Testis (tissue), 3 donors: Measurements from ENCODE around the gene TNFRSF8. TPM values are rescaled to one million over a fixed set of nuclear protein-coding genes. Genes with fewer than 3 reads are reported as not detected.

Experiments
- DNase-seq: peaks from one replicate; pipeline ENCODE4 v3.0.0-alpha.2; 2019
- H3K27ac ChIP-seq, 2 donors: fragments of 200-600 bp; sonication (generic); one replicate each; pipeline ENCODE4 v1.5.1; 2019
- H3K27me3 ChIP-seq: fragments of 200-600 bp; sonication (generic); one replicate; pipeline ENCODE4 v1.5.1; 2019
- H3K36me3 ChIP-seq: fragments of 200-600 bp; sonication (generic); one replicate; pipeline ENCODE4 v1.5.1; 2017; ENCODE audit warnings: low read depth; ENCODE audit errors: missing control alignments
- H3K4me1 ChIP-seq: fragments of 200-600 bp; sonication (generic); one replicate; pipeline ENCODE4 v1.5.1; 2019
- H3K4me3 ChIP-seq, 2 donors: fragments of 200-600 bp; sonication (generic); one replicate each; pipeline ENCODE4 v1.5.1; 2017 to 2019
- H3K9me3 ChIP-seq: fragments of 200-600 bp; sonication (generic); one replicate; pipeline ENCODE4 v1.5.1; 2017
- POLR2A ChIP-seq: fragments of 450-650 bp; IDR thresholded peaks from one replicate; pipeline ENCODE4 v1.6.1; 2017; ENCODE audit warnings: antibody characterized with exemption, mild to moderate bottlenecking, moderate library complexity
- WGBS, 2 donors: methylation state at CpG; one replicate each; pipeline ENCODE4 v1.1.5; 2018; 5-methylcytosine and 5-hydroxymethylcytosine counted together
- intact Hi-C: fragments of 100-400 bp; cut with DNase I; formaldehyde crosslinking; loops from one replicate; pipeline ENCODE4 v1.15.1; 2023; ENCODE audit warnings: low total_unique reads
- polyA plus RNA-seq: library from polyadenylated mRNA; stranded (reverse); fragments of 350-450 nt; fragmentation: Illumina TruSeq; extraction: RNeasy Lipid Tissue Mini Kit (QIAGEN cat#74804); gene quantifications from one replicate; pipeline ENCODE4 v1.2.3, GENCODE V29; 2014; ENCODE audit warnings: low read depth, low replicate concordance; ENCODE audit not compliant: insufficient read depth
- total RNA-seq, 2 donors: library from RNA; depleted of rRNA; stranded (reverse); fragments of >200 nt; gene quantifications; one replicate each; pipeline ENCODE4 v1.2.3, GENCODE V29; 2016
- TF ChIP-seq, protein P1 (sequence below), 3 experiments: fragments of 450-650 bp in 2 of 3; fragments of 200-600 bp in 1 of 3; sonication (generic) in 1 of 3; IDR thresholded peaks; one replicate each; pipeline ENCODE4 v1.5.1; 2016 to 2019; ENCODE audit warnings: antibody characterized with exemption in 3 of 3, mild to moderate bottlenecking in 2 of 3, moderate library complexity in 1 of 3

The TNFRSF8 gene
- total and polyA plus RNA-seq, 3 donors from 2014 or later: 5.0 to 6.9 (median 5.4) TPM

DNA sequence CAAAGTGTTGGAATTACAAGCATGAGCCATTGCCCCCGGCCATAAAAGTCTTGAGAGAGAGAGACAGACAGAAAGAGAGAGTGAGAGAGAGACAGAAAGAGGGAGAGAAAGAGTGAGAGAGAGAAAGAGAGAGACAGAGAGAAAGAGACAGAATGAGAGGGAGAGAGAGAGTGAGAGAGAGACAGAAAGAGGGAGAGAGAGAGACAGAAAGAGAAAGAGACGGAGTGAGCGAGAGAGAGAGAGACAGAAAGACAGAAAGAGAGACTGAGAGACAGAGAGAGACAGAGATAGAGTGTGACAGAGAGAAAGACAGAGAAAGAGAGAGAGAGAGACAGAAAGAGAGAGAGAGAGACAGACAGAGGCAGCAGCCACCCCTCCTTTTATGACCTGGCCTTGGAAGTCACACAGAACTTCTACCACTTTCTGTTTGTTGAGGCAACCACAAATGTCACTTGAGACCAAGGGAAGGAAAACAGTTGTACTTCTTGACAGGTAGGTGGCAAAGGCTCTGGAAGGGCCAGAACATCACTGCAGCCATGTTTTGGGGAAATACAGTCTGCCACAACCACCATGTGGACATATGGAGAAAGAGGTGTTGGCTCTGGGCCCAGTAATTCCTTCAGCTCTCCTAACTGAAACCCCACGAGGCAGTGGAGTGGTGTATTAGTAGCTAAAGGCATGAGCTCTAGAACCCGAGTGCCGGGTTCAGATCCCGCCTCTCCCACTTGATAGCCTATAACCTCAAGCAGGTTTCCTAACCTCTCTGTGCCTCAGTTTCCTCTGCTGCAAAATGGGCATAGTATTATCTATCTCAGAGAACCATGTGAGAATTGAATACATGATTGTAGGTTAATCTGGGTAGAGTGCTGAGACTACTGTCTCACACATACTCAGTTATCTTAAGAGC is 50.6 kb downstream of the TNFRSF8 start:
- intact Hi-C loops: no loop called here
- H3K36me3 ChIP-seq: no peaks in the 10 kb centered on the region
- no peak overlapping the region for H3K27ac ChIP-seq
- DNase-seq: no peak
- no peaks in the 10 kb centered on the region for H3K4me1 ChIP-seq
- H3K27me3 ChIP-seq: no peaks in the 10 kb centered on the region
- WGBS, 2 donors: 74 to 89% methylated on average over 7 of the region's 7 CpGs
- H3K9me3 ChIP-seq: no peaks in the 10 kb centered on the region
- H3K4me3 ChIP-seq: no peak overlapping the region
- TF ChIP-seq, protein P1, sequence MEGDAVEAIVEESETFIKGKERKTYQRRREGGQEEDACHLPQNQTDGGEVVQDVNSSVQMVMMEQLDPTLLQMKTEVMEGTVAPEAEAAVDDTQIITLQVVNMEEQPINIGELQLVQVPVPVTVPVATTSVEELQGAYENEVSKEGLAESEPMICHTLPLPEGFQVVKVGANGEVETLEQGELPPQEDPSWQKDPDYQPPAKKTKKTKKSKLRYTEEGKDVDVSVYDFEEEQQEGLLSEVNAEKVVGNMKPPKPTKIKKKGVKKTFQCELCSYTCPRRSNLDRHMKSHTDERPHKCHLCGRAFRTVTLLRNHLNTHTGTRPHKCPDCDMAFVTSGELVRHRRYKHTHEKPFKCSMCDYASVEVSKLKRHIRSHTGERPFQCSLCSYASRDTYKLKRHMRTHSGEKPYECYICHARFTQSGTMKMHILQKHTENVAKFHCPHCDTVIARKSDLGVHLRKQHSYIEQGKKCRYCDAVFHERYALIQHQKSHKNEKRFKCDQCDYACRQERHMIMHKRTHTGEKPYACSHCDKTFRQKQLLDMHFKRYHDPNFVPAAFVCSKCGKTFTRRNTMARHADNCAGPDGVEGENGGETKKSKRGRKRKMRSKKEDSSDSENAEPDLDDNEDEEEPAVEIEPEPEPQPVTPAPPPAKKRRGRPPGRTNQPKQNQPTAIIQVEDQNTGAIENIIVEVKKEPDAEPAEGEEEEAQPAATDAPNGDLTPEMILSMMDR (IDR thresholded peaks at IDR 0.05): no peak
- no peak for TF ChIP-seq POLR2A

DNA sequence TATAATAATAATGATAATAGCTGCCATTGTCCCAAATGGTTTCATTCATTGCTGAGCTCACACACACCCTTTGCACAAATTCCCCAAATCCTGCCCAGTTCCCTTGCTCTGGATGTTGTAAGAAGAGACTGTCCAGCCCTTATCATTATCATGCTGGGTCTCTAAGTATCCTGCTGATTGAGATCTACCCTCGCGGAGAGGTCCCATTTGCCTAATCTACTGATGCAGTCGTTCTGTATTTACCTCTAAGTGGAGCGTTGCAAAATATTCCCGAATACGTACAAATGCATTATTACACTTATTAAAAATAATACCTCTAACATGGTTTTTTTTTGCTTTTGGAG is 51.2 kb downstream of the TNFRSF8 start:
- no peaks in the 10 kb centered on the region for H3K4me1 ChIP-seq
- no peaks in the 10 kb centered on the region for H3K36me3 ChIP-seq
- H3K27ac ChIP-seq: no peak overlapping the region
- WGBS, 2 donors: 87 to 90% methylated on average over 6 of the region's 6 CpGs
- no peak for DNase-seq
- no peaks in the 10 kb centered on the region for H3K9me3 ChIP-seq
- intact Hi-C loops: no loop called here
- H3K4me3 ChIP-seq: no peak overlapping the region
- no peaks in the 10 kb centered on the region for H3K27me3 ChIP-seq
- TF ChIP-seq POLR2A: no peak
- TF ChIP-seq, protein P1 (IDR thresholded peaks at IDR 0.05): no peak

DNA sequence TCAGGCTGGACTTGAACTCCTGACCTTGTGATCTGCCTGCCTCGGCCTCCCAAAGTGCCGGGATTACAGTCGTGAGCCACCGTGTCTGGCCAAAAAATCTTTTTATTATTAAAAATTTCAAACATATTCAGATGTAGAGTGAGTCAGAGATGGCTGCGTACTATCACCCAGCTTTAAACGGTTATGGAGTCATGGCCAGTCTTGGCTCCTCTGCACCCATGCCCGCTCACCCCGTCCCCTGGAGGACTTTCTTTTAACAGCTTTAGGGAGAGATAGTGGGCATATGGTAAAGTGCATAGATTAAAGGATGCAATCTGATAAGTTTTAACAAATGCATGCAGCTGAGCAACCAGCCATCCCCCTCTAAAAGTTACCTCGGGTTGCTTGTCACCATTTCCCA is 51.8 kb downstream of the TNFRSF8 start:
- no peaks in the 10 kb centered on the region for H3K4me1 ChIP-seq
- WGBS, 2 donors: 83% methylated on average over 9 of the region's 9 CpGs
- H3K36me3 ChIP-seq: no peaks in the 10 kb centered on the region
- no peak for DNase-seq
- H3K9me3 ChIP-seq: no peaks in the 10 kb centered on the region
- H3K27me3 ChIP-seq: no peaks in the 10 kb centered on the region
- TF ChIP-seq POLR2A: no peak
- TF ChIP-seq, protein P1 (IDR thresholded peaks at IDR 0.05): no peak
- intact Hi-C loops: no loop called here
- H3K27ac ChIP-seq: no peak overlapping the region
- no peak overlapping the region for H3K4me3 ChIP-seq

DNA sequence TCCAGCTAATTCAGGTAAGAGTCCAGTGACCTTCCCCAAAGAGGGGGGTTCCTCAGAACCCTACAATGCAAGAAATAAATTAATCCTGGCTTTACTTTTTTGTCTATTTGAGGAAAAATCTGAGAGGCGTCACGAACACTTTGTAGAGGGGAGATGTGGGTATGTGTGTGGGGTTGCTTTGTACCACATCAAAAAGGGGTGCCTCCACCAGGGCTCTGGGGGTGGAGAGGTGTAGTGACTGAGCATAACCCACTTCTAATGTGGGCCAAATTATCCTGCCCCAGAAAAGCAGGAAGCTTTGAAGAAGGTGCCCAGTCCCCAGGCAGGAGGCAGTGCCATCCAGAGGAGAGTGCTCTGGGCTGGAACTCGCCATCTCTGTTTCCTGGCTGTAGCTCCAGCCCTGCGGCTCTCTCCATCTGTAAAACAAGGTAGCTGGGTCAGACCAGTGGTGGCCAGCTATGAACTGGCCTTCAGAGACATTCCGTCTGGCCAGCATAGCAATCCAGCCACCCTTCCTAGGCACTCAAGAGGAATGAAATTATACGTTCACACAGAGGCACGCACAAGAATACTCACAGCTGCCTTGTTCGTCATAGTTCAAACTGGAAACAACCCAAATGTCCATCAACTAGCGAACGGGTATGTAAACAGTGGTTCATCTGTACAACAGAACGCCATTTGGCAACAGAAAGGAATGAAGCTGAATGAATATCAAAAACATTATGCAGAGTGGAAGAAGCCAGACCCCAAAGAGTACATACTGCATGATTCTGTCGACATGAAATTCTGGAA is 58.3 kb downstream of the TNFRSF8 start:
- Histone ChIP-seq H3K9me3 (no peaks in the 10 kb centered on the region), H3K4me1 (peaks cover 9% of the 10 kb centered on the region), H3K27ac (no peak overlapping the region), H3K4me3 (no peak overlapping the region), H3K36me3 (no peaks in the 10 kb centered on the region), H3K27me3 (no peaks in the 10 kb centered on the region)
- intact Hi-C loops: no loop called here
- WGBS, 2 donors: 85 to 89% methylated on average over 11 to 12 of the region's 12 CpGs
- DNase-seq: no peak
- TF ChIP-seq, protein P1 (IDR thresholded peaks at IDR 0.05): no peak
- no peak for TF ChIP-seq POLR2A
